Measurements from ENCODE around the gene ACOT13. TPM values are rescaled to one million over a fixed set of nuclear protein-coding genes. Genes with fewer than 3 reads are reported as not detected.
"Not testable (repeated sequence)": the region's sequence is repeated elsewhere in the genome, so short reads cannot be mapped to it uniquely, and the experiment has no call there.

ACOT13 gene
- total RNA-seq, 3 donors from 2014 or later (not counting 1 experiment from before 2014, with no cell fraction given) = 3.2 to 4.3 (median 4.2) TPM

DNA sequence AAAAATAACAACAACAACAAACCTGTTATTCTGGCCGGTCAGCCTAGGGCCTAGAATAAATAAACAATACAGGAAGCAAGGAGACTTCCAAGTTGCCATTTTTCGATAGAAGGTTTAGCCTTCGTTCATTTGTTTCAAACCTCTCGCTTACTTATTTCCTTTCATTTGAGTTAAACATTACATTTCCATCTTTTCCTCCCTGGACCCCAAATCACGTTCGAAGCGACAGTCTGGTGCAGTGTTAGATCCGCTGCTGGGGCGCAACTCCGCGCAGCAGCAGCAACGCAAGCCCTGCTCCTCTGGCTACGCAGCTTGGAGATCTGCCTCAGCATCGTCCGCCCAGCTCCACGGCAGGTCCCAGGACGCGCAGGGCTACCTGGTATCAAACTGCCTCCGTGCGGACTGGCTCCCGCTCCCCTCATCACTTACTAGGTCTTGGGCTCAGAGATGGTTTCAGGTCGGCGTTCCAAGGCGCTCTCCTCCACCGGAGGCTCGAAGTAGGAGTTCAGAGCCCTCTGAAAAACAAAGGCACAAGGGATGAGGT is 708 bp upstream of the ACOT13 start:
- ATAC-seq = peak; percentile 18 to 46 (median 33)

GRCh38 chr6:24667378-24667803 is 514 bp downstream of the ACOT13 start:
- peak overlapping the region; percentile 95 for H3K4me3 ChIP-seq (ENCODE audit: low read length)
- H3K9me3 ChIP-seq (ENCODE audit: control insufficient read depth, insufficient read depth, low read length) = no peaks in the 10 kb centered on the region
- Mint-ChIP-seq H3K4me1 (peaks cover 58 to 60% of the 10 kb centered on the region in 2 donors), H3K36me3 (no peaks in the 10 kb centered on the region), H3K9me3 (no peaks in the 10 kb centered on the region), H3K4me3 (peak overlapping the region; percentile 98), H3K27me3 (ENCODE audit: low read depth in 2 of 2) (no peaks in the 10 kb centered on the region), H3K27ac (peak overlapping the region; percentile 96 to 98)
- H3K36me3 ChIP-seq (ENCODE audit: control insufficient read depth, insufficient read depth, low read length) = peaks cover 14% of the 10 kb centered on the region
- TF ChIP-seq, protein P1, sequence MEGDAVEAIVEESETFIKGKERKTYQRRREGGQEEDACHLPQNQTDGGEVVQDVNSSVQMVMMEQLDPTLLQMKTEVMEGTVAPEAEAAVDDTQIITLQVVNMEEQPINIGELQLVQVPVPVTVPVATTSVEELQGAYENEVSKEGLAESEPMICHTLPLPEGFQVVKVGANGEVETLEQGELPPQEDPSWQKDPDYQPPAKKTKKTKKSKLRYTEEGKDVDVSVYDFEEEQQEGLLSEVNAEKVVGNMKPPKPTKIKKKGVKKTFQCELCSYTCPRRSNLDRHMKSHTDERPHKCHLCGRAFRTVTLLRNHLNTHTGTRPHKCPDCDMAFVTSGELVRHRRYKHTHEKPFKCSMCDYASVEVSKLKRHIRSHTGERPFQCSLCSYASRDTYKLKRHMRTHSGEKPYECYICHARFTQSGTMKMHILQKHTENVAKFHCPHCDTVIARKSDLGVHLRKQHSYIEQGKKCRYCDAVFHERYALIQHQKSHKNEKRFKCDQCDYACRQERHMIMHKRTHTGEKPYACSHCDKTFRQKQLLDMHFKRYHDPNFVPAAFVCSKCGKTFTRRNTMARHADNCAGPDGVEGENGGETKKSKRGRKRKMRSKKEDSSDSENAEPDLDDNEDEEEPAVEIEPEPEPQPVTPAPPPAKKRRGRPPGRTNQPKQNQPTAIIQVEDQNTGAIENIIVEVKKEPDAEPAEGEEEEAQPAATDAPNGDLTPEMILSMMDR (IDR thresholded peaks at IDR 0.05) = no peak
- no peaks in the 10 kb centered on the region for H3K27me3 ChIP-seq (ENCODE audit: control insufficient read depth, insufficient read depth, low read length)
- H3K4me1 ChIP-seq (ENCODE audit: control insufficient read depth, insufficient read depth, low read length) = peaks cover 21% of the 10 kb centered on the region
- 2% methylated on average over 6 of the region's 9 CpGs for WGBS (ENCODE audit: insufficient coverage)
- intact Hi-C loops (cut with micrococcal nuclease) = loop anchor here (1.0 to 10.0 kb wide), 3 partner anchors 22 to 107 kb away; partner anchors contain the start of genes C6orf62 and GMNN
- peak overlapping the region; percentile 86 for H3K27ac ChIP-seq (ENCODE audit: low read length)
- ATAC-seq (no peak), DNase-seq (no peak)

More for the DNA sequence above, 708 bp upstream of the ACOT13 start:
- Mint-ChIP-seq H3K27ac (peak overlapping the region; percentile 96 to 98), H3K36me3 (no peaks in the 10 kb centered on the region), H3K4me1 (peaks cover 67 to 72% of the 10 kb centered on the region in 2 donors), H3K4me3 (peak overlapping the region; percentile 98), H3K27me3 (ENCODE audit: low read depth in 2 of 2) (no peaks in the 10 kb centered on the region), H3K9me3 (no peaks in the 10 kb centered on the region)
- Histone ChIP-seq H3K27ac (ENCODE audit: low read length) (peak overlapping the region; percentile 86), H3K27me3 (ENCODE audit: control insufficient read depth, insufficient read depth, low read length) (no peaks in the 10 kb centered on the region), H3K4me1 (ENCODE audit: control insufficient read depth, insufficient read depth, low read length) (peaks cover 21% of the 10 kb centered on the region), H3K9me3 (ENCODE audit: control insufficient read depth, insufficient read depth, low read length) (no peaks in the 10 kb centered on the region), H3K4me3 (ENCODE audit: low read length) (peak overlapping the region; percentile 95), H3K36me3 (ENCODE audit: control insufficient read depth, insufficient read depth, low read length) (peaks cover 20% of the 10 kb centered on the region)
- TF ChIP-seq, protein P1 (IDR thresholded peaks at IDR 0.05) = no peak
- no peak for DNase-seq
- intact Hi-C loops (cut with micrococcal nuclease) = loop anchor here (10.0 kb wide), 1 partner anchor 109 kb away; the partner anchor contains the start of gene GMNN
- under 1% methylated on average over 26 of the region's 26 CpGs for WGBS (ENCODE audit: insufficient coverage)

DNA sequence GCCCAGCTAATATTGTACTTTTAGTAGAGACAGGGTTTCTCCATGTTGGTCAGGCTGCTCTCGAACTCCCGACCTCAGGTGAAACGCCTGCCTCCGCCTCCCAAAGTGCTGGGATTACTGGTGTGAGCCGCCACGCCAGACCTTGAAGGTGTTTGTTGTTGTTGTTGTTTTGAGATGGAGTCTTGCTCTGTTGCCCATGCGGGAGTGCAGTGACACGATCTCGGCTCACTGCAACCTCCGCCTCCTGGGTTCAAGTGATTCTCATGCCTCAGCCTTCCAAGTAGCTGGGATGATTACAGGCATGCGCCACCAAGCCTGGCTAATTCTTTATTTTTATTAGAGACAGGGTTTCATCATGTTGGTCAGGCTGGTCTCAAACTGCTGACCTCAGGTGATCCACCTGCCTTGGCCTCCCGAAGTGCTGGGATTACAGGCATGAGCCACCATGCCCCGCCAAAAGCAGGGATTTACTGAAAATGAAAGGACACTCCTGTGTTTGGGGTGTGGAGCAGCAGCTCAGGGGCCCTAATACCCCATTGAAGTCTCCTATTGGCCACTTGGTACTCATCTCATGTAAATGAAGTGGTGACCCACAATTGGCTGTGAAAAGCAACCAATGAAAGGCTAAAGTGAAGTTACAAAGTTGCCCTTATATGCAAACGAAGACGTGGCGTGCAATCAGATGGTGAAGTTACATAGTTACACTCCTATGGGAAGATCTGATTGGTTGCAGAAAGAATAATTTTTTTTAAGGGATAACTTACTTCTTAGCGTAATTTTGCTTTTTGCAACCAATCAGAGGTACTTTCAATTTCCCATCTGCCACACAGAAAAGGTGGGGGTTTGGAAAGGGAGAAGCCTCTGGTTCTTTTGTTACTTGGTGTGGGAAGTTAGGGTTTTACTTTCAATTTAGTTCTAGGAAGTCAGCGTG is 1.5 kb downstream of the ACOT13 start:
- not testable (repeated sequence) for ATAC-seq; H3K27me3 ChIP-seq (ENCODE audit: control insufficient read depth, insufficient read depth, low read length); H3K27ac ChIP-seq (ENCODE audit: low read length); H3K27me3 Mint-ChIP-seq (ENCODE audit: low read depth in 2 of 2); H3K9me3 Mint-ChIP-seq; H3K4me3 ChIP-seq (ENCODE audit: low read length); H3K9me3 ChIP-seq (ENCODE audit: control insufficient read depth, insufficient read depth, low read length); H3K36me3 ChIP-seq (ENCODE audit: control insufficient read depth, insufficient read depth, low read length); H3K36me3 Mint-ChIP-seq
- peaks cover 21% of the 10 kb centered on the region for H3K4me1 ChIP-seq (ENCODE audit: control insufficient read depth, insufficient read depth, low read length)
- intact Hi-C loops (cut with micrococcal nuclease) = loop anchor here (10.0 kb wide), 1 partner anchor 106 kb away; the partner anchor contains the start of gene GMNN
- Mint-ChIP-seq H3K27ac (peak overlapping the region; percentile 12 to 45), H3K4me3 (peak overlapping the region; percentile 17), H3K4me1 (peaks cover 50 to 52% of the 10 kb centered on the region in 2 donors)
- 94% methylated on average over 17 of the region's 18 CpGs for WGBS (ENCODE audit: insufficient coverage)
- peak in 1 of 2 donors; percentile 6 for DNase-seq

- no peak overlapping the region for H3K4me3 ChIP-seq (ENCODE audit: low read length)
- peaks cover 21% of the 10 kb centered on the region for H3K4me1 ChIP-seq (ENCODE audit: control insufficient read depth, insufficient read depth, low read length)
- H3K9me3 ChIP-seq (ENCODE audit: control insufficient read depth, insufficient read depth, low read length) = no peaks in the 10 kb centered on the region
- intact Hi-C loops (cut with micrococcal nuclease) = loop anchor here (10.0 kb wide), 1 partner anchor 106 kb away; the partner anchor contains the start of gene GMNN
- H3K9me3 Mint-ChIP-seq = no peaks in the 10 kb centered on the region
- H3K36me3 Mint-ChIP-seq = no peaks in the 10 kb centered on the region
- DNase-seq (no peak), ATAC-seq (no peak)
- no peaks in the 10 kb centered on the region for H3K27me3 ChIP-seq (ENCODE audit: control insufficient read depth, insufficient read depth, low read length)
- peaks cover 43 to 45% of the 10 kb centered on the region in 2 donors for H3K4me1 Mint-ChIP-seq
- H3K27ac ChIP-seq (ENCODE audit: low read length) = no peak overlapping the region
- no peak overlapping the region for H3K4me3 Mint-ChIP-seq
- peaks cover 2% of the 10 kb centered on the region for H3K36me3 ChIP-seq (ENCODE audit: control insufficient read depth, insufficient read depth, low read length)
- WGBS (ENCODE audit: insufficient coverage) = 99% methylated on average over 9 of the region's 9 CpGs
- no peaks in the 10 kb centered on the region for H3K27me3 Mint-ChIP-seq (ENCODE audit: low read depth in 2 of 2)
- TF ChIP-seq, protein P1 (IDR thresholded peaks at IDR 0.05) = no peak
- peak overlapping the region; percentile 12 to 45 for H3K27ac Mint-ChIP-seq
These were observed 2.1 kb downstream of the ACOT13 start for GRCh38 chr6:24668997-24669361.

DNA sequence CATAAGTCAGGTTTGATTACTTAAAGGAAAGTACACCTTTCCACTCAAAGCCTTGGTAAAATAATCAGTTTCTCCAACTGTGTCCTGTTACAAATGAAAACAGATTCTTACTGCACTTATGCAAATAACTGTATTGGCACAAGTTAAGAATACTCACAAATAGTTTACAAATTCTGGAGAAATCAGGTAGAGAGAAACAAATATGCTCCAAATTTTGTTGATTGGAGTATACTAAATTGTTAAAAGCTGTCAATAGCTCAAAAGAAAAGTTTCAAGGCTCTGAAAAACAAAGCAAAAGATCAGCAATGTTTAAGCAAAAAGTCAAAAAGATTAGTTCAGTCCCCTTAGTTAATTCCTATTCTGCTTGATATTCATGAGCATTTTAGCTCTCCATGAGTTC is 3.6 kb downstream of the ACOT13 start:
- intact Hi-C loops (cut with micrococcal nuclease); H3K4me3 ChIP-seq (ENCODE audit: low read length); H3K27me3 Mint-ChIP-seq (ENCODE audit: low read depth in 2 of 2); H3K36me3 Mint-ChIP-seq; H3K27me3 ChIP-seq (ENCODE audit: control insufficient read depth, insufficient read depth, low read length); H3K27ac ChIP-seq (ENCODE audit: low read length); H3K9me3 ChIP-seq (ENCODE audit: control insufficient read depth, insufficient read depth, low read length); H3K27ac Mint-ChIP-seq; H3K36me3 ChIP-seq (ENCODE audit: control insufficient read depth, insufficient read depth, low read length); DNase-seq; ATAC-seq; H3K4me3 Mint-ChIP-seq; H3K9me3 Mint-ChIP-seq: not testable (repeated sequence)
- H3K4me1 Mint-ChIP-seq = peaks cover 30 to 31% of the 10 kb centered on the region in 2 donors
- peaks cover 21% of the 10 kb centered on the region for H3K4me1 ChIP-seq (ENCODE audit: control insufficient read depth, insufficient read depth, low read length)

Measured in natural killer cell (primary cell).